ENCODE measurements around the gene TMEM271.

The TMEM271 gene

DNA sequence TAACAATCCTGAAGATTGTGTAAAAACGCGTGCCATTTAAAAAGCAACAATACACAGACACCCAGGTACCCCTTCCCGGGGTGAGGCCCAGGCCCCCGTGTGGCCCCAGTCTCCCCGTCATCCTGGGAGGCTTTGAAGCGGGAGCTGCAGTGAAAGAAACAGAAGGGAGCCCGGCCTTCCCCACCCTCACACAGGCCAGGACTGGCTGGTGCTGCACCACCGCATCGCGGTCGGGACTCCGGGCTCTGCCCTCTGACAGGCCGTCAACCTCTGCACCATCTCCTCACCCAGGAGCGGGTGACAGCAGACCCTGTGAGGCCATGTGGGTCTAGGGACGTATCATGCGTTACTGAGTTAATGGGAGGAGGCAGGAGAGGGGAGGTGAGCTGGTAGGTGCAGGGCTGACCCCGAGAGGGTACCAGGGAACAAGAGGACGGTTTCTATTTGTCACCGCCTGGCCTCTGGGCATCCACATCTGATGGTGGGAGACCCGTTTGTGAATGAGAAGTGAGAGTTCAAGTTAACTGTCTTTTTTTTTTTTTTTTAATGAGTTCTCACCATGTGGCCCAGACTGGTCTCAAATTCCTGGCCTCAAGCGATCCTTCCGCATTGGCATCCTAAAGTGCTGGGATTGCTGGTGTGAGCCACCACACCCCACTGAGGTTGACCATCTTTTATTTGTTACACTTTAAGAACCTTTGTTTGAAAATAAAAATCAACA, 49.7 kb downstream of the TMEM271 start:
- no peak overlapping the region for H3K4me3 ChIP-seq (ENCODE audit: low read length)

DNA sequence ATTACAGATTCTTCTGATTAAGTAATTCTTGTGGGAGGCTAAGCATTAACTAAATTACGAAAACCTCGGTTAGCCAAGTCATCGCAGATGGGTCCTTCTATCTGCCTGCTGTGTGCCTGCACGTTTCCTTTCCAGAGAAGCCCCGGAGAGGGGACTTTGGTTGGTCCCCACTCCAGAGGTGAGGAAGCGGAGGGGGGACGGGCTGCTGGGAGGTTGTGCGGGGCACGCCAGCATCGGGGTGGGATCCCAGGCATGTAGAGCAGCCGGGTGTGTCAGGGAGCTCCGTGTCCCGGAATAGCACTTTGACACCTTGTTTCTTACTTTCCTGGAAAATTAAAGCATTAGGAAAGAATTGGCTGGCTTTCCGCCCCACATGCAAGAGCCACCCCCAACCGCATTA, 50.4 kb downstream of the TMEM271 start:
- Histone ChIP-seq H3K36me3 (ENCODE audit: control insufficient read depth, insufficient read depth, low read length, severe bottlenecking) (peaks cover 88% of the 10 kb centered on the region), H3K4me1 (ENCODE audit: control insufficient read depth, insufficient read depth, low read length) (no peaks in the 10 kb centered on the region), H3K4me3 (ENCODE audit: low read length) (no peak overlapping the region), H3K9ac (ENCODE audit: low read length) (no peak overlapping the region), H3K9me3 (ENCODE audit: control insufficient read depth, low read length) (no peaks in the 10 kb centered on the region), H3K27me3 (replicated peaks; ENCODE audit: control insufficient read depth, insufficient read depth, low read length) (no peaks in the 10 kb centered on the region)
- no peak for DNase-seq (ENCODE audit: low read depth)

More for the DNA sequence above, 49.7 kb downstream of the TMEM271 start:
- no peaks in the 10 kb centered on the region for H3K27me3 ChIP-seq (replicated peaks; ENCODE audit: control insufficient read depth, insufficient read depth, low read length)
- H3K9ac ChIP-seq (ENCODE audit: low read length) = no peak overlapping the region
- DNase-seq (ENCODE audit: low read depth) = no peak
- H3K36me3 ChIP-seq (ENCODE audit: control insufficient read depth, insufficient read depth, low read length, severe bottlenecking) = peaks cover 89% of the 10 kb centered on the region
- no peaks in the 10 kb centered on the region for H3K4me1 ChIP-seq (ENCODE audit: control insufficient read depth, insufficient read depth, low read length)
- no peaks in the 10 kb centered on the region for H3K9me3 ChIP-seq (ENCODE audit: control insufficient read depth, low read length)

DNA sequence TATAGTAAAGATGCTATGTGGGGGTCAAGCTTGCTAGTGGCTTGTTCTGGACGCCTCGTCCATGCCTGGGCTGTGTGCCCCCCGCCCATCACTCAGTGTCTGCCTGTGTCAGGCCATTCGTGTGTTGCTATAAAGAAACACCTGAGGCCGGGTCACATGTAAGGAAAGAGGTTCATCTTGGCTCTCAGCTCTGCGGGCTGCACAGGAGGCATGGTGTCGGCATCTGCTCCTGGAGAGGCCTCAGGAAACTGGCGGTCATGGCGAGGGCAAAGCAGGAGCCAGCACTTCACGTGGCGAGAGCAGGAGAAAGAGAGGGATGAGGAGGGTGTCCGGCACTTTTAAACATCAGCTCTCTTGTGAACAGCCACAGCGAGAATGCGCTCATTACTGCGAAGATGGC, 51.9 kb downstream of the TMEM271 start:
- Histone ChIP-seq H3K9ac (ENCODE audit: low read length) (no peak overlapping the region), H3K4me1 (ENCODE audit: control insufficient read depth, insufficient read depth, low read length) (no peaks in the 10 kb centered on the region), H3K4me3 (ENCODE audit: low read length) (no peak overlapping the region), H3K9me3 (ENCODE audit: control insufficient read depth, low read length) (no peaks in the 10 kb centered on the region), H3K36me3 (ENCODE audit: control insufficient read depth, insufficient read depth, low read length, severe bottlenecking) (peaks cover 79% of the 10 kb centered on the region), H3K27me3 (replicated peaks; ENCODE audit: control insufficient read depth, insufficient read depth, low read length) (no peaks in the 10 kb centered on the region)
- DNase-seq (ENCODE audit: low read depth) = no peak
